Measurements from ENCODE around the gene TENM4.
"Not testable (repeated sequence)": the region's sequence is repeated elsewhere in the genome, so short reads cannot be mapped to it uniquely, and the experiment has no call there.

The TENM4 gene

GRCh38 chr11:79237703-79238102 lies 203.1 kb downstream of the TENM4 start:
- no peak for DNase-seq

GRCh38 chr11:79237091-79237490 lies 203.7 kb downstream of the TENM4 start:
- DNase-seq = no peak

- no peak for DNase-seq
Measured at GRCh38 chr11:79236541-79236971, 204.3 kb downstream of the TENM4 start.

- no peak for DNase-seq
Measured at GRCh38 chr11:79235696-79236095, 205.1 kb downstream of the TENM4 start.

GRCh38 chr11:79232346-79232745 lies 208.5 kb downstream of the TENM4 start:
- no peak for DNase-seq

- no peak for DNase-seq
Measured at GRCh38 chr11:79229047-79229446, 211.8 kb downstream of the TENM4 start.

GRCh38 chr11:79227767-79228755 lies 212.8 kb downstream of the TENM4 start:
- no peak for DNase-seq

- no peak for DNase-seq
Measured at GRCh38 chr11:79227308-79227707, 213.5 kb downstream of the TENM4 start.

GRCh38 chr11:79226126-79226525 lies 214.7 kb downstream of the TENM4 start:
- DNase-seq = no peak

- DNase-seq = not testable (repeated sequence)
Measured at GRCh38 chr11:79222163-79222562, 218.7 kb downstream of the TENM4 start.

GRCh38 chr11:79221444-79222130 lies 219.2 kb downstream of the TENM4 start:
- DNase-seq = no peak

- DNase-seq = no peak
Measured at GRCh38 chr11:79220171-79220570, 220.7 kb downstream of the TENM4 start.

GRCh38 chr11:79219186-79220045 lies 221.4 kb downstream of the TENM4 start:
- no peak for DNase-seq

GRCh38 chr11:79212741-79213190 lies 228.1 kb downstream of the TENM4 start:
- DNase-seq = no peak

- DNase-seq = peak; percentile 16
Measured at GRCh38 chr11:79209540-79210266, 231.1 kb downstream of the TENM4 start.

GRCh38 chr11:79208126-79208525 lies 232.7 kb downstream of the TENM4 start:
- no peak for DNase-seq

- DNase-seq = no peak
Measured at GRCh38 chr11:79206951-79207350, 233.9 kb downstream of the TENM4 start.

- DNase-seq = no peak
Measured at GRCh38 chr11:79205786-79206185, 235.0 kb downstream of the TENM4 start.

GRCh38 chr11:79201677-79202347 lies 239.0 kb downstream of the TENM4 start:
- no peak for DNase-seq

- DNase-seq = no peak
Measured at GRCh38 chr11:79200398-79201070, 240.3 kb downstream of the TENM4 start.

Measured in RPMI8226 (cell line).